ENCODE measurements around the gene STUB1.
"Not testable (repeated sequence)": the region's sequence is repeated elsewhere in the genome, so short reads cannot be mapped to it uniquely, and the experiment has no call there.

Gene STUB1

DNA sequence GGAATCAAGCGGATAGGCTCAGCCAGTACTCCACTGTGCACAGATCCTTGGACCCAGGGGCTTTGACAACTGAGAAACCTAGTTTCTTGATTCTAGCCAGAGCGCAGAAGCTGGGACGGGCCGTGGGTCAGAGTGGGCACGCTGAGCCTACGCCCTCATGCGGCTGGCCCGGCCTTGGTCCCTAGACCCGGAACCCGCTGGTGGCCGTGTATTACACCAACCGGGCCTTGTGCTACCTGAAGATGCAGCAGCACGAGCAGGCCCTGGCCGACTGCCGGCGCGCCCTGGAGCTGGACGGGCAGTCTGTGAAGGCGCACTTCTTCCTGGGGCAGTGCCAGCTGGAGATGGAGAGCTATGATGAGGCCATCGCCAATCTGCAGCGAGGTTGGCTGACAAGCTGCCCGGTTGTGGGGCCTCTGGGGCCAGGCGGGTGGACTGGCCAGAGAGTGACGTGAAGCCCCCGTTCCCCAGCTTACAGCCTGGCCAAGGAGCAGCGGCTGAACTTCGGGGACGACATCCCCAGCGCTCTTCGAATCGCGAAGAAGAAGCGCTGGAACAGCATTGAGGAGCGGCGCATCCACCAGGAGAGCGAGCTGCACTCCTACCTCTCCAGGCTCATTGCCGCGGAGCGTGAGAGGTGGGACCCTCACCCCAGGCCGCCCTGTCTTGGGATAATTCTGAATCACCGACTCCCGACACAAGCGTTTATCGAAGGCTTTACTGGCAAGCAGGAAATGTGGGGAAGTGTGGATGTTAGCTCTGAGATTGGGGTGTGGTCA lies 946 bp downstream of the STUB1 start:
- peak; percentile 37 for DNase-seq

DNA sequence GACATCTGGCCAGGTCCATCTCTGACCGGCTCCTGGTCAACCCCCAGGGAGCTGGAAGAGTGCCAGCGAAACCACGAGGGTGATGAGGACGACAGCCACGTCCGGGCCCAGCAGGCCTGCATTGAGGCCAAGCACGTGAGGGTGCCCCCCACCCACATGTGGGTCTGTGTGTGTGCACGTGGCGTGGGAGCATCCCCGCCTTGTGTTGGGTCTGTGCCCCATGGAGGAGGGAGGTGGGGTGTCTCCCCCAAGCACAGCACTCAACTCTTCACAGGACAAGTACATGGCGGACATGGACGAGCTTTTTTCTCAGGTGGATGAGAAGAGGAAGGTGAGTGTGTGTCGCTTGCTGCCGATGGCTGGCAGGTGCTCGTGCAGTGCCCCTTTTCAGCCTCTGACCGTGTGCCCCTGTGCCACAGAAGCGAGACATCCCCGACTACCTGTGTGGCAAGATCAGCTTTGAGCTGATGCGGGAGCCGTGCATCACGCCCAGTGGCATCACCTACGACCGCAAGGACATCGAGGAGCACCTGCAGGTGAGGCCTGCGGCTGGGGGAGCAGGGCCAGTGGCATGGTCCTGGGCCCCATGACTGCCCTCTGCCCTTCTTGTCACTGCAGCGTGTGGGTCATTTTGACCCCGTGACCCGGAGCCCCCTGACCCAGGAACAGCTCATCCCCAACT lies 1.7 kb downstream of the STUB1 start:
- DNase-seq, result no peak

DNA sequence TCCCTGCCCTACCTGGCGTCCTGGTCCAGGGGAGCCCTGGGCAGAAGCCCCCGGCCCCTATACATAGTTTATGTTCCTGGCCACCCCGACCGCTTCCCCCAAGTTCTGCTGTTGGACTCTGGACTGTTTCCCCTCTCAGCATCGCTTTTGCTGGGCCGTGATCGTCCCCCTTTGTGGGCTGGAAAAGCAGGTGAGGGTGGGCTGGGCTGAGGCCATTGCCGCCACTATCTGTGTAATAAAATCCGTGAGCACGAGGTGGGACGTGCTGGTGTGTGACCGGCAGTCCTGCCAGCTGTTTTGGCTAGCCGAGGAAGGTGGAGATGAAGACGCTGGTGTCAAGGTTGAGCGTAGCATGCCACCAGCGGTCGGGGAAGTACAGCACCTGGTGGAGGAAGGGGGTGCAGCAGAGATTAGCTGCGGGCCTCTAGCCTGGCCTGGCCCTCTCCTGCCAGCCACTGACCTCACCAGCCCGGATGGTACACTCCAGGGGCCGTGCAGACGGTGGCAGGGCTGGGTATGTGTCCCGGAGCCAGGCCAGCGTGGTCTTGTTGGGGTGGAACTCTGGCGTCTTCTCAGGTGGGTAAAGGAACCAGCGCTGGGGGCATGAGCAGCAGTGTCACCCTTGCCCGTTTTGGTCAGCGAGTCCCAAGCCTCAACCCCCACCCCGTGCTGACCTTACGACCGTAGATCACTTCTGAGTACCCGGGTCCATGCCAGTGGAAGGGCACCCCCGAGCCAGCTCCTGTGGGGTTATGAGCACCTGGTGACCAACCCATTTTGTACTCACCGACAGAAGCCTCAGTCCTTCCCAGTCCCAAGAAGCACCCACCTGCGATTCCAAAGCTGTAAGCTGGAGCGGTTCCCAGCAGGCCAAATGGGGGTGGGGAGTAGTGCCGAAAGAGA lies 2.5 kb downstream of the STUB1 start:
- DNase-seq, result no peak

DNA sequence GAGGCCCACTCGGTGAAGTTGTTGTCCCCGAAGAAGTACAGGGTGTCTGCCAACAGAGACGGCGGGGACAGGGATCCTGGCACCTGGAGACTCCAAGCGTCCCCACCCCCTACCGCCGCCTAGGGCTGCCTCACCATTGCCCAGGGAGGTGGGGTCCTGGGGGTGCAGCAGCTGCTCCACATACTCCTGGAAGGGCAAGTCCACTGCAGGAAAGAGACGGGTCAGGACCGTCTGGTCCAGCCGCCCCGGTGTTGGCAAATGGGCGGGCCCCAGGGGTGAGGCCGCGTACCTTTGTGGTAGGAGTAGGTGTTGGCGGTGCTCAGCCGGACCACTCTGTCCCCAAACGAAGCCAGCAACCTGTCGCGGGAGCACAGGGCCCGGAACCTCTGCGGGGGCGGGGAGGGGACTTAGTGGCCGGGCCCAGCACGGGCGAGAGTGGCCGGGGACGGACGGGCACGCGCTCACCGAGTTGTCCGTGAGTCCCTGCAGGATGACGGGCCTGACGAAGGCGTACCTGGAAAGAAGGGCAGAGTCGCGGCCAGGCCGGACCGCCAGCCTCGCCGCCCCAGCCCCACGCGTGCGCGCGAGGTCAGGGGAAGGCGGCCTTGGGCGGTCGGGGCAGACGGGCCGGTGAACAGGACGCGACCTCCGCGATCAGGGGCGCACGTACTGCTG lies 3.3 kb downstream of the STUB1 start:
- no peak for DNase-seq

DNA sequence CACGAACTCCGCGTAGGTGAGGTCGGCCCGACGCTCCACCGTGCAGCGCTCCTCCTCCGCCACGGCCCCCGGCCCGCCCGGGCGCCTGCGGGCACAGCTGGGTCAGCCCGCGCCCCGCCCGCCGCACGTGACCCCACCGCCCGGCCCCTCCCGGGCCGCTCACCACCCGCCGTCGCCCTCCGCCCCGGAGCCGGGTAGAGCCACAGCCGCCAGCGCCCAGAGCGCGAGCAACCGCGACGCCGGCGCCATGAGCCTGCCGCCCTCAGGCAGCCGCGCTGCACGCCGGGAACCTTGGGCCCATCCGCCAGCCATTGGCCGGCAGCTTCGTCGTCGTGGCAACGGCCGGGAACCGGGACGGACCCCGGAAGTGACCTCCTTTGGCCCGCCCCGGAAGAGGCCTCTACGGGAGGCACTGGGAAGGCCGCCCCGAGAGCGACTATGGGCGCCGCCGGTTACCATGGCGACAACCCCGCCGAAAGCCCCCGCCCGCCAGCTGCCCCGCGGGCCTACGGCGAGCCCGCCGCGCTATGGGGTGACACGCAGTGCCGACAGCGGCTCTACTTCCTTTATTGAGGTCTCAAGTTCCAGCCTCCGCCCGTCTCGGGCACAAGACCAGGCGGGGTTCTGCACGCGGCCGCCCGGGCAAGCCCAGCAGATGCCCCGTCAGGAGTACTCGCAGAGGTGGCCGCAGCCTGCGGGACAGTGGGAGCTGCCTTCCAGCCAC lies 4.0 kb downstream of the STUB1 start, which contains the start of gene JMJD8:
Gene JMJD8 (minus strand): TSS at position 264 of the 724 bp plus-strand sequence. CDS start 15 bp downstream, at position 249.
- DNase-seq, result peak; percentile 99

DNA sequence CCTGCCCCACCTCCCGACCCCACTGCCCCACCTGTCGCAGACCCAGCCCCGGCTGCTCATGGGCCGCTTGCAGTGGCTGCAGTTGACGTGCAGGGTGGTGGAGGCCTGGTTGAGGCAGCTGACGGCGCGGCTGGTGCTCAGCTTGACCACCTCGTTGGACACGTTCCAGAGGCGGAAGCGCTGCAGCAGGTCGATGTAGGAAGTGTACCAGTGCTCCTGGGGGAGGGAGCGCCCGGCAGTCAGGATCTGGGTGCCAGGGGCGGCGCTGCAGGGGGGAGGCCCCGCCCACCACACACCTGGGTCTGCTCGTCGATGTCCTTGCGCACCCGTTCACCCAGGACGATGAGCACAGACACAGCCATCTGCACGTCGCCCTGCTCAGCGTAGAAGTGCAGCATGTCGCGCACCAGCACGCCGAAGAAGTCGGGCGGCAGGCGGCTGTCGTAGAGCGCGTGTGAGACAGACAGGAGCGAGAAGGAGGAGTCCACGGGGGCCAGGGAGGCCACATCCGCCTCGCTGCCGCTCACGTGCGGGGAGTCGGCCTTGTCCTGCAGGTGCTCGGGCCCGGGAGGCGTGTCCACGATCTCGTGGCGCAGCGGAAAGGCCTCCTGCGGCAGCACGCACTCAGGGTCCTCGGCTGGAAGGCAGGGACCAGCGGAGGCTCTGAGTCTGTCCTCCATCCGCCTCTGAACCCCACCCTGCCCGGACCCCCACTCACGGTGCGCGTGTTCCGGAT lies 4.9 kb downstream of the STUB1 start:
- peak; percentile 50 for DNase-seq

DNA sequence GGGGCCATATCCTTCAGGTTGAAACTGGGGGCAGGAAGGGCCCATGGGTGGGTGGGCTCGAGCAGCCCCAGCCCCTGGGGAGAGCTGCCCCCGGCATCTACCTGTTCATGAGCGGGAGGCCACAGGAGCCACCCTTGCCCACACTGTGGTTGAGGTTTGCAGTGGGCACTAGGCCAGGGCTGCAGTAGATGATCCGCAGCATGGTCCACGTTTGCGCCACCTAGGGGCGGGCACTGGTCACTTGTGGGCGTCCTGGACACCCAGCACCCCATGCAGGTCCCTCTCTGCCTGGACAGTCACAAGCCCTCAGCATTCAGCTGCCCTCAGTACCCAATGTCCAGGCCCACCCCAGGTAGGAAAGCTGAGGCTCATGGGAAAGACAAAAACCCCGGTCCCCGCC lies 5.8 kb downstream of the STUB1 start:
- peak; percentile 51 for DNase-seq

DNA sequence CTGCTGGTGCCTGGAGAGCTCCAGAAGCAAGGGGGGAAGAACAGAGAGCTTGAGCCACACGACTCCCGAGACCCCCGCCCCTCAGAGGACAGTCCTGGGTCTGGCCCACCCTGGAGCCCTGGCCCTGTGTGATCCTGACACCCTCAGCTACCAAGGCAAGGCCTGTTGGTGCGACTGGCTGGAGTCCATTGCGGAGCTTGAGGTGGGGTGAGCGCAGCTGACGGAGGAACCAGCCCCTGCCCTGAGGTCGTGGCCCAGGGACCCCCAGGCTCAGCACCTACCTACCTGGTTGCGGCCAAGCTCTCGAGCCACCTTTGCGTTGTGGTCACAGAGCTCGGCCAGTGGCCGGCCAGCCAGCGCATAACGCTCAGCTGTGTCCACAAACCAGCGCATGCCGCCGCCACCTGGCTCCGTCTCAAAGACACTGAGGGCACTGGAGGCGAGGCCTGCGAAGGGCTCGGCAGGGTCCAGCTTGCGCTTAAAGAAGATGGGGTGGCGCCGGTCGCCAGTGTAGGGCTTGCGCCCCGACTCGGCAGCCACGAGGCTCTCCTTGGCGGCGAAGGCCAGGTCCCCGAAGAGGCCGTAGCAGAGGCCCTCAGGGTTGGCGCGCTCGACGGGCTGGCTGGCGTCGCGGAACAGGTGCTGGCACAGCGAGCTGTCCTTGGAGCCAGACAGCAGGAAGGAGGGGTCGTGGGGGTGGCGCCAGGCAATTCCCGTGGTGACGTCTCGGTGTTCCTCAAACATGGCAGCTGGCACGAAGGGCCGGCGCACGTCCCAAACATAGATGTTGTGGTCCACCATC lies 6.5 kb downstream of the STUB1 start:
- DNase-seq, result no peak

DNA sequence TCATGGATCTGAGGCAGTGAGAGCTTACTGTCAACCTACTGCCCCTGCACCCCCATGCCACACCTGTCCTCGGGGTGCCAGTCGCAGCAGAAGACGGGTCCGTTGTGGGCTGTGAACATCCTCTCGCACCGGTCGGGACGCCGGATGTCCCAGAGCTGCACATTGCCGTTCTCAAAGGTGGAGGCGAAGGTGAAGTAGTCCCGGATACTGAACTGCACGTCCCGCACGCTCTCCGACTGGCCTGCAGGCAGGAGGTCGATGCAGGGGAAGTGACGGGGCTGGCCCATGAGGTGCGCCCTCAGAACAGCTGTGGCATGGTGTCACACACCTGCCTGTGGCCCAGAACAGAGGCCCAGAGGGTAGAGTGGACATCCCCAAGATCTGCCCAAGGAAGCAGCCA lies 7.3 kb downstream of the STUB1 start:
- no peak for DNase-seq

DNA sequence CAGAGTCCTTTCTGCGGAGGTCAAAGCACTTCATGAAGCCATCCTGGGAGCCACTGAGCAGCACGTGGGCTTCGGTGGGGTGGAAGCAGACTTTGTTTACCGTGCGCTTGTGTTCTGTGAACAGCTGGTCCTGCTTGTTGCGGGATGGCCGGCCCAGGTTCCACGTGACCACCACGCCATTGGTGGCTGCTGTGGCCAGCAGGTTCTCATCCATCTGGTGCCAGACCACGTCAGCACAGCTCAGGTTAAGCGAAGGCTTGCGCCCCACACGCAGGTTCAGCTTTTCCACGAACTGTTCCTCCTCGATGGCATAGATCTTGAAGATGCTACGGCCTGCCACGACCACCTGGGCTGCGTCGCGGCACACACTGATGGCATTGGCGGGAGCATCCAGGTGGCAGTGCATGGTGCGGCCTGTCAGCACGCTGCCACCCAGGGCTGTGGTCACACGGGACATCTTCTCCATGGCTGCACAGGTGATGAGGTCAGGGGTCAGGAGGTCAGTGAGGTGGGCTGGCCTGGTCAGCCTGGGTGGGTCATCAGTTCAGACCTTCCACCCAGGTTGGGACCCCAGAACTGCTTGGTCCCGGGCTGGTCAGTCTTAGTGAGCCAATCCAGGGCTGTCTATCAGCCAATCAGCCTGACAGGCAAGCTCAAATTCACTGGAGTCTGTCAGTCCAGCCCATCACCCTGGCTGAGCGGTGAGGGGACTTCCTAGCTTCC lies 9.1 kb downstream of the STUB1 start:
- no peak for DNase-seq

DNA sequence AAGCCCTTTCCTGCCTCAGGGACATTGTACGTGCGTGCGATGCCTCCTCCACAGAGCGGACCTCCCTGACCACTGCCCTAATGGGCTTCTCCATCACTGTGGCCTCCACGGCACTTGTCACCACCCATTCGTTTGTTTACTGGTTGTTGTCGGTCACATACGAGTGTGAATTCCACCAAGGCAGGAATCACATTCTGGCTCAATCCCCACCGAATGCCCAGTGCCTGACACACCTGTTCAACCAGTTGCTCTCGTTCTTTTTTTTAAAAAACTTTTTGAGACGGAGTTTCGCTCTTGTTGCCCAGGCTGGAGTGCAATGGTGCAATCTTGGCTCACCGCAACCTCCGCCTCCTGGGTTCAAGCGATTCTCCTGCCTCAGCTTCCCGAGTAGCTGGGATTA lies 11.0 kb downstream of the STUB1 start:
- not testable (repeated sequence) for DNase-seq

DNA sequence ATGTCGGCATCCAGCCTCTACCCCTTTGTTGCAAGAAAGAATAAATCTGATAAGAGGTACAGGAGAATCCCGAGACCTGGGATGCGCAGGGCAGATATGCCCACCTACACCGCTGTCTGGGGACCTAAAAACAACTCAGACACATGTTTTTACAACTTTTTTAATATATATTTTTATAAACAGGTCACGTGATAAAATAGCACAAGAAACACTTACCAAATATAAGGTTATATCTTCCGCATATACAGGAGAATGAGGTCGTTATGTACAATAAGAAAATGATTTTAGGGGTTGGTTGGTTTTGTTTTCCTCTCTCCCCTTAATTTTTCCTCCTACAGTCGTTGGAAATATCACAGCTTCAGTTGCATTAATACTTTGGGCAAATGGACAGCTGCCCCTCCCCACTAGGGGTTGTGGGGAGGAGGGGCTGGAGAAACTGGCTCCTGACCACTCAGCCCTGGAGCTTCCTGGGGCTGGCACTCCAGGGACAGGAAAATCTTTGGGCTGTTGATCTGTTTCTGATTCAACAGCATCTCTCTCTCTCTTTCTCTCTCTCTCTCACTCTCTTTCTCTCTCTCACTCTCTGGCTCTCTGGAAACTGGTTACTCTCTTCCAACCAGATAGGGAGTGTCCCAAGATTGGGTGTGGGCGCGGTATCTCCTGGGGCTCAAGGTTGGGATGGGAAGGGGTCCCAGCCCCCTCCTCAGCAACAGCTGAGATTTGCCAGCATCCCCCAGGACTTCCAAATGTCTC lies 12.3 kb downstream of the STUB1 start:
- no peak for DNase-seq

DNA sequence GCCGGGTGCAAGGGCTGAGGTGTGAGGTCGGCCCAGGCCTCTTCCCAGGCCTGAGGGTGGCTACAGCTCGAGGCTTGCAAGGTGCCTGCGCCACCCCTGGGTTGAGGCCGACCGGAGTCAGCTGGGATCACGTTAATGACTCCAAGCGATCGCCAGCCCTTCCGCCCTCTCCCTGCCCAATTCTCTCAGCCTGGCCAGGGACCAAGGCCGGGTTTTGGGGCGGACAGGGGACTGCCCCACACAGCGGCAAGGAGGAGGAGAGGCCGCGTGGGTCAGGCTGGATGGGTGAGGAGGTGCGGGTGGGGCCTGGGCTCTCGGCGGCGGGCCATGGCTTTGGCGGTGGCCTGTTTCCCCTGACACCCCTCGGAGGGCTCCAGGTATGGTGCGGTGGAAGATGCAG lies 13.2 kb downstream of the STUB1 start:
- no peak for DNase-seq

DNA sequence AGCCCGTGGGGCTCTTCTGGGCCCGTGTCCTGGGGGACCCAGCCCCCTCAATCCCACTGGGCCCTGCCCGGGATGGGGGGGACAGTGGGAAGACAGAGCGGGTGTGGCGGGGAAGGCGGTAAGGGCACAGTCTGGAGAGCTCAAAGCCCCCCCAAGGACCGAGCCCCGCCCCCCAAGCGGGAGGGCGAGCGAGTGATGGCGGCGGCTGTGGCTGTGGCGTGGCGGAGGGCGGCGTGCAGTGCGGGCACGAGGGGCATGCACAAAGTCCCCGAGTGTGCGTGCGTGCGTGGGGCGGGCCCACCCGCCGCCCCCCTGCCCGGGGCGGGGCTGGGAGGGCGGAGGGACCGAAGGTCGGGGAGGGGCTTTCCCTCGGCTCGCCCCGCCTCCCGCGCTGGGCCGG lies 13.6 kb downstream of the STUB1 start:
- DNase-seq, result no peak

DNA sequence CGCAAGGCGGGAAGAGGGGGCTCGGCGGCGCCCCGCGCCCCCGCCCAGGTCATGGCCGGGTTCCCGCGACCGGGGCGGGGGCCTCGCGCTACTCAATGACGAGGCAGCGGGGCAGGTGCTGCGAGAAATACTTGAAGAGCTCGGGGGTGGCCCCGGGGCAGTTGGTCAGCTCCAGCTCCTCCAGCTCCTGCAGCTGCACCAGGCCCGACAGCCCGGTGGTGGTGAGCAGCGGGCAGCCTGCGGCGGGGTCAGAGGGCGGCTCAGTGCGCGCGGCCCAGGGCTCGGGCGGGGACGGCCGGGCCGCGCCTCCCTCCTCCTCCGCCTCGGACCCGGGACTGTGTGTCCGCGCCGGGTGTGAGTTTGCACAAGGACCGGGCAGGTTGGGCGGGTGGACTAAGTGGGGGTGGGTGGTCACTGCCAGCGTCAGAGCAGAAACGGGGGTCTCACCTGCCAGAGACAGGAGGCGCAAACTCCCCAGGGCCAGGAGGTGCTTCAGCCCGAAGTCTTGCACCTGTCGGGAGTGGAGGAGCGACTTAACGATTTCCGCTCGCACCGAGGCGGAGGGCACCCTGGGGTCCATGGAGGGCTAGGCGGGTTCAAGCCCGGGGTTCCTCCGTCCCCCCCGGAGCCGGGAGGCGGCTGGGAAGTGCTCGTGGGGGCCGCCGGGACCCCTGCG lies 14.1 kb downstream of the STUB1 start:
- no peak for DNase-seq

DNA sequence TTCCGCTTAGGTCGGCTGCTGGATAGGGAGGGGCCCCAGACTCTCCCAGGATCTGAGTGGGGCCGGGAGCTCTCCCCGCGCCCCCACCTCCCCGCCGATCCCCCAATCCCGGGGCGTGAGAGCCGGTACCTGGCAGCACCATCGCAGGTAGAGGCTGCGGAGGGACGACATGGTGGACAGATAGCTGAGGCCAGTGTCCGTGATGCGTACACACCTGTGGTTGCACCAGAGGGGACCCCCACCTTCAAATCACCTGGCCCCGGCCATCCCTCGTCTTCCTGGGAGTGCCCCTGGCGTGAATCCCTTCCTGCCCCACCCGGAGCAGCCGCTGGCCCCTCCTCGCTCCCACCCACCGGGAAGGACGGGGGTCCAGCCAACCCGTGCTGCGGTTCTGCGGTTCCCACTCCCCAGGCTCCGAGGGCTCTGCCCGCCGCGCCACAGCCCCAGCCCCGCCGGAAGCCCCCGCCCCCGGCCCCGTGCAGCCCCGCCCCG lies 14.7 kb downstream of the STUB1 start:
- DNase-seq, result no peak

DNA sequence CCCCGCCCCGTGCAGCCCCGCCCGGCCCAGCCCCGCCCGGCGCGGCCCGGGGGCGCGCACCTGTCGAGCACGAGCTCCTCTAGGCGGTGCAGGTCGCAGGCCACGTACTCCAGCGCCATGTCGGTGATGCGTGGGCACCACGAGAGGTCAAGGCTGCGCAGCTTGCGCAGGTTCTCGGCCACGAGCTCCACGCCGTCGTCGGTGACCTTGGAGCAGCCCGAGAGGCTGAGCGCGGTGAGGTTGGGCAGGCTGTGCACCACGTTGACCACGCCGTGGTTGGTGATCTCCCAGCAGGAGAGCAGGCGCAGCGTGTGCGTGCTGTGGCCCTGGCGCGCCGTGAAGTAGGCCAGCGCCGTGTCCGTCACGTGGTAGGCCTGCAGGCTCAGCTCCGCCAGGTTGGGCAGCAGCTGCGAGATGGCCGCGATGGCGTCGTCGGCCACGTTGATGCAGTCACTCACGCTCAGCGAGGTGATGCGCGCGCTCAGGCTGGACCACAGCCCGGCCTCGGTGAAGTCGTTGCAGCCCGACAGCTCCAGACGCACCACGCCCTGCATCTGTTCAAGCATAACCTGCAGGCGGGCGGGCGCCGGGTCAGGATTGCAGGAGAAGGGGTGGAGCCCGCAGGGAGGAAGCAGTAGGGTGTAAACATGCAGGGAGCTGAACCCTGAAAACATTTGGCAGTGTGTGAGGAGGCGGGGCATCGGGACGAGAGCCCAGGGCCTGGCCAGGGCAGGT lies 15.3 kb downstream of the STUB1 start:
- DNase-seq, result peak; percentile 99

Data from NCI-H69 (cell line).